Ovary (tissue), 3 donors: ENCODE measurements around the gene PSD4.

Source experiments
- CTCF ChIP-seq, 3 donors: fragments of 450-650 bp in 2 of 3; fragments of 200-600 bp in 1 of 3; IDR thresholded peaks; one replicate each; pipeline versions ENCODE4 v1.5.1 to v1.8.0; 2016 to 2022; ENCODE audit warnings: antibody characterized with exemption in 3 of 3, mild to moderate bottlenecking in 1 of 3
- EP300 ChIP-seq: sonication (generic); formaldehyde crosslinking; IDR thresholded peaks from one replicate; pipeline ENCODE4 v1.6.1; 2017; ENCODE audit warnings: antibody characterized with exemption
- POLR2A ChIP-seq: fragments of 450-650 bp; IDR thresholded peaks from one replicate; pipeline ENCODE4 v1.6.1; 2017; ENCODE audit warnings: antibody characterized with exemption, mild to moderate bottlenecking, moderate library complexity
- donor health status: DM: no; HTN: no; CAD: no.

GRCh38 chr2:113133704-113134598, 39.8 kb upstream of the PSD4 start:
- TF ChIP-seq CTCF (IDR thresholded peaks at IDR 0.05) (no peak), POLR2A (no peak), EP300 (no peak)
